ENCODE results near the gene SNCB. TPM values are rescaled to one million over a fixed set of nuclear protein-coding genes. Genes with fewer than 3 reads are reported as not detected.

SNCB gene
- polyA plus RNA-seq (2013, experiment 1 of 2): not detected
- polyA plus RNA-seq (2013, experiment 2 of 2): not detected

- 0% methylated on average over 55 to 67 of the region's 94 CpGs for WGBS, 2 experiments (ENCODE audit: insufficient coverage in 2 of 2)
- Histone ChIP-seq H3K9me3 (ENCODE audit: control insufficient read depth, low read length) (no peaks in the 10 kb centered on the region), H3K27ac (ENCODE audit: low read depth, low read length, severe bottlenecking) (no peak within 1 kb of the TSS), H3K36me3 (ENCODE audit: control insufficient read depth, insufficient read depth, low read length) (no peaks in the 10 kb centered on the region), H3K4me3 (ENCODE audit: extremely low read depth, insufficient read depth, low read length, poor library complexity, severe bottlenecking) (peak within 1 kb of the TSS; percentile 36), H3K4me1 (ENCODE audit: control insufficient read depth, insufficient read depth, low read length, poor library complexity, severe bottlenecking) (peaks cover 15% of the 10 kb centered on the region)
Measured at GRCh38 chr5:176629853-176630680, at the start of gene SNCB, which contains the start of gene EIF4E1B. Gene SNCB (minus strand): TSS chr5:176630534. CDS start chr5:176629654, 880 bp downstream. Gene EIF4E1B (plus strand): TSS chr5:176630675. CDS start chr5:176642788, 12,113 bp downstream.

- 89 to 90% methylated on average over 26 to 29 of the region's 31 CpGs for WGBS, 2 experiments (ENCODE audit: insufficient coverage in 2 of 2)
- no peaks in the 10 kb centered on the region for H3K9me3 ChIP-seq (ENCODE audit: control insufficient read depth, low read length)
- no peak overlapping the region for H3K27ac ChIP-seq (ENCODE audit: low read depth, low read length, severe bottlenecking)
- no peak overlapping the region for H3K4me3 ChIP-seq (ENCODE audit: extremely low read depth, insufficient read depth, low read length, poor library complexity, severe bottlenecking)
- peaks cover 15% of the 10 kb centered on the region for H3K4me1 ChIP-seq (ENCODE audit: control insufficient read depth, insufficient read depth, low read length, poor library complexity, severe bottlenecking)
- no peaks in the 10 kb centered on the region for H3K36me3 ChIP-seq (ENCODE audit: control insufficient read depth, insufficient read depth, low read length)
Measured at GRCh38 chr5:176679365-176680225, 49.3 kb upstream of the SNCB start.

GRCh38 chr5:176678584-176678983 is 48.2 kb upstream of the SNCB start:
- no peak overlapping the region for H3K27ac ChIP-seq (ENCODE audit: low read depth, low read length, severe bottlenecking)
- 91 to 96% methylated on average over 5 of the region's 5 CpGs for WGBS, 2 experiments (ENCODE audit: insufficient coverage in 2 of 2)
- H3K36me3 ChIP-seq (ENCODE audit: control insufficient read depth, insufficient read depth, low read length): no peaks in the 10 kb centered on the region
- peaks cover 15% of the 10 kb centered on the region for H3K4me1 ChIP-seq (ENCODE audit: control insufficient read depth, insufficient read depth, low read length, poor library complexity, severe bottlenecking)
- no peak overlapping the region for H3K4me3 ChIP-seq (ENCODE audit: extremely low read depth, insufficient read depth, low read length, poor library complexity, severe bottlenecking)
- H3K9me3 ChIP-seq (ENCODE audit: control insufficient read depth, low read length): no peaks in the 10 kb centered on the region

GRCh38 chr5:176677209-176677939 is 47.0 kb upstream of the SNCB start:
- 89 to 96% methylated on average over 11 of the region's 12 CpGs for WGBS, 2 experiments (ENCODE audit: insufficient coverage in 2 of 2)
- Histone ChIP-seq H3K4me1 (ENCODE audit: control insufficient read depth, insufficient read depth, low read length, poor library complexity, severe bottlenecking) (peaks cover 15% of the 10 kb centered on the region), H3K9me3 (ENCODE audit: control insufficient read depth, low read length) (no peaks in the 10 kb centered on the region), H3K27ac (ENCODE audit: low read depth, low read length, severe bottlenecking) (no peak overlapping the region), H3K36me3 (ENCODE audit: control insufficient read depth, insufficient read depth, low read length) (no peaks in the 10 kb centered on the region), H3K4me3 (ENCODE audit: extremely low read depth, insufficient read depth, low read length, poor library complexity, severe bottlenecking) (no peak overlapping the region)

GRCh38 chr5:176676361-176676824 is 46.1 kb upstream of the SNCB start:
- Histone ChIP-seq H3K4me3 (ENCODE audit: extremely low read depth, insufficient read depth, low read length, poor library complexity, severe bottlenecking) (no peak overlapping the region), H3K4me1 (ENCODE audit: control insufficient read depth, insufficient read depth, low read length, poor library complexity, severe bottlenecking) (peaks cover 15% of the 10 kb centered on the region), H3K27ac (ENCODE audit: low read depth, low read length, severe bottlenecking) (no peak overlapping the region), H3K9me3 (ENCODE audit: control insufficient read depth, low read length) (no peaks in the 10 kb centered on the region), H3K36me3 (ENCODE audit: control insufficient read depth, insufficient read depth, low read length) (no peaks in the 10 kb centered on the region)
- 67% methylated on average over 10 of the region's 10 CpGs for WGBS, 2 experiments (ENCODE audit: insufficient coverage in 2 of 2)

- H3K4me3 ChIP-seq (ENCODE audit: extremely low read depth, insufficient read depth, low read length, poor library complexity, severe bottlenecking): no peak overlapping the region
- H3K4me1 ChIP-seq (ENCODE audit: control insufficient read depth, insufficient read depth, low read length, poor library complexity, severe bottlenecking): peaks cover 15% of the 10 kb centered on the region
- WGBS, 2 experiments (ENCODE audit: insufficient coverage in 2 of 2): 77 to 82% methylated on average over 13 to 15 of the region's 19 CpGs
- peak overlapping the region; percentile 53 for H3K27ac ChIP-seq (ENCODE audit: low read depth, low read length, severe bottlenecking)
- H3K9me3 ChIP-seq (ENCODE audit: control insufficient read depth, low read length): no peaks in the 10 kb centered on the region
- H3K36me3 ChIP-seq (ENCODE audit: control insufficient read depth, insufficient read depth, low read length): no peaks in the 10 kb centered on the region
Measured at GRCh38 chr5:176675676-176676360, 45.5 kb upstream of the SNCB start.

DNA sequence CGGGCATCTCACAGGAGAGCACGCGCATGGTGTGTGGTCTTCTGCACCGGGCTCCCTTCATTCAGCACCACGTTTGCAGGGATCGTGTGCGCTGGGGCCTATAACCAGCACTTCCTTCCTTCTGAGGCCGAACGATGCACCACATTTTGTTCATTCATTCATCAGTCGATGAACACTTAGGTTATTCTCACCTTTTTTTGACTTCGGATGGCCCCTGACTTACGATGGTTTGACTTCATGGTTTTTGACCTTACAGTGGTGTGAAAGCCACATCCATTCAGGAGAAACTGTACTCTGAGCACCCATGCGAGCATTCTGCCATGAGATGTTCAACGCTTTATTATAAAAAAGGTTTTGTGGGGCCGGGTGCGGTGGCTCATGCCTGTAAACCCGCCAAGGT is 44.5 kb upstream of the SNCB start:
- no peak overlapping the region for H3K27ac ChIP-seq (ENCODE audit: low read depth, low read length, severe bottlenecking)
- H3K9me3 ChIP-seq (ENCODE audit: control insufficient read depth, low read length): no peaks in the 10 kb centered on the region
- no peaks in the 10 kb centered on the region for H3K36me3 ChIP-seq (ENCODE audit: control insufficient read depth, insufficient read depth, low read length)
- peaks cover 15% of the 10 kb centered on the region for H3K4me1 ChIP-seq (ENCODE audit: control insufficient read depth, insufficient read depth, low read length, poor library complexity, severe bottlenecking)
- no peak overlapping the region for H3K4me3 ChIP-seq (ENCODE audit: extremely low read depth, insufficient read depth, low read length, poor library complexity, severe bottlenecking)
- 85 to 91% methylated on average over 15 to 17 of the region's 17 CpGs for WGBS, 2 experiments (ENCODE audit: insufficient coverage in 2 of 2)

GRCh38 chr5:176673651-176674583 is 43.6 kb upstream of the SNCB start:
- WGBS, 2 experiments (ENCODE audit: insufficient coverage in 2 of 2): 93 to 95% methylated on average over 11 to 16 of the region's 18 CpGs
- H3K9me3 ChIP-seq (ENCODE audit: control insufficient read depth, low read length): no peaks in the 10 kb centered on the region
- H3K36me3 ChIP-seq (ENCODE audit: control insufficient read depth, insufficient read depth, low read length): no peaks in the 10 kb centered on the region
- H3K27ac ChIP-seq (ENCODE audit: low read depth, low read length, severe bottlenecking): no peak overlapping the region
- H3K4me1 ChIP-seq (ENCODE audit: control insufficient read depth, insufficient read depth, low read length, poor library complexity, severe bottlenecking): peaks cover 15% of the 10 kb centered on the region
- no peak overlapping the region for H3K4me3 ChIP-seq (ENCODE audit: extremely low read depth, insufficient read depth, low read length, poor library complexity, severe bottlenecking)

Data from mesodermal cell (in vitro differentiated cells).